CD4-positive, alpha-beta T cell treated with Interferon alpha-2 for 1 hour (primary cell): Measurements from ENCODE around the gene TMEM235.
A peak's percentile ranks its signal among the peaks of the same experiment; 100 is the strongest.
"Not testable (repeated sequence)": the region's sequence is repeated elsewhere in the genome, so short reads cannot be mapped to it uniquely, and the experiment has no call there.

Source experiments
- DNase-seq, 2 donors: peaks; one replicate each; pipeline ENCODE4 v3.0.0-alpha.2; 2020 to 2022

TMEM235 gene

DNA sequence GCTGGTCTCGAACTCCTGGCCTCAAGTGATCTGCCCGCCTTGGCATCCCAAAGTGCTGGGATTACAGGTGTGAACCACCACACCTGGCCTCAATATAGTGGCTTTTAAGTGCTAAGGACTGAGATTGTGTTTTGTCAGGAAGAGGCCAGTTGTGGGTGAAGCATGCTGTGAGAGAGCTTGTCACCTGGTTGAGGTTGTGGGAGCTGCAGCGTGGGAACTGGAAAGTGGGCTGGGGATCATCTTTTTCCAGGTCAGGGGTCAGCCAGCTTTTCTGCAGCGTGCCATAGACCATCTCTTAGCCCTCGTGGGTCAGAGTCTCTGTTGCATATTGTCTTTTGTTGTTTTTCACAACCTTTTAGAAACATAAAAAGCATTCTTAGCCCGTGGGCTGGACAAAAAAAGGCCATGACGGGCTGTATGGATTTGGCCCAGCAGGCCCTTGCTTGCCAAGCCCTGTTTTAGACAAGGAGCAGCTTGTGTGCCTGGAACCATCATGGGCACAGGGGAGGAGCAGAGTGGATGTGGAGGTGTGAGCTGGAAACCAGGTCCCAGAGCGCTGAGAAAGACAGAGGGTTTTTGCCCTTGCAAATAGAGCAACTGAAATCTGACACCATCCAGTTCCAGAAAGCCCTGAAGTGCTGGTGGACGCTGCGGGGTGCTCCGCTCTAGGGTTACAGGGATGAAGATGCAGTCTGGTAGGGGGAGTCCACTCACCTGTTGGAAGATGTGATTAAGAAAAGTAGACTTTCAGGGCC lies 11.9 kb upstream of the TMEM235 start:
- no peak for DNase-seq

DNA sequence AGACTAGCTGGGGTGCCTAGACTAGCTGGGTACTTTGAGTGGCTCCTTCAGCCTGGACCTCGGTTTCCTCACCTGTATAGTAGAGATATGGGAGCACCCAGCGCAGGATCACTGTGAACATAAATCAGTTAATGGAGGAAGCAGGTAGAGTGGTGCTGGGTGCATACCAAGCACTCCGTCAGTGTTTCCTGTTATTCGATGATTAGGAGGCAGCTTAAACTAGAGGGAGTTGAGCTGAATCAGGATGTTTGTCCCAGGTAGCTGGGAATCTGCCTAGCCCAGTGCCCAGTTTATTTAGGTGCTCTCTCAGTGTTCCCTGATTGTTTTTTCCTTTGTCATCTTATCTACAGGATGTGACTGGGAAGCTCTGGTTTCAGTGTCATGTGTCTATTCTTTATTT lies 8.4 kb upstream of the TMEM235 start:
- DNase-seq, result no peak

DNA sequence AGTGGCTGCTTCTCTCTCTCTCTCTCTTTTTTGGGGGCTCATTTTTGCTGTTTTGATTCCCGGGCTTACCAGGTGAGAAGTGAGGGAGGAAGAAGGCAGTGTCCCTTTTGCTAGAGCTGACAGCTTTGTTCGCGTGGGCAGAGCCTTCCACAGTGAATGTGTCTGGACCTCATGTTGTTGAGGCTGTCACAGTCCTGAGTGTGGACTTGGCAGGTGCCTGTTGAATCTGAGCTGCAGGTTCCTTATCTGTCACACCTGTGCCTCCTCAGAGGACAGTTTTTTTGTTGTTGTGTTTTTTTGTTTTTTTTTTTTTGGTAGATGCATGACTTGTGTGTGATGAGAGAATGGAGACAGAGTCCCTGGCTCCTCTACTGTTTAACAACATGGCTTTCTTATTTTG lies 7.7 kb upstream of the TMEM235 start:
- DNase-seq, result no peak

- DNase-seq, result no peak
These were observed 7.0 kb upstream of the TMEM235 start for GRCh38 chr17:78224231-78225087.

- DNase-seq, result no peak
These were observed 6.2 kb upstream of the TMEM235 start for GRCh38 chr17:78225088-78225865.

- no peak for DNase-seq
These were observed 5.2 kb upstream of the TMEM235 start for GRCh38 chr17:78226055-78226758.

DNA sequence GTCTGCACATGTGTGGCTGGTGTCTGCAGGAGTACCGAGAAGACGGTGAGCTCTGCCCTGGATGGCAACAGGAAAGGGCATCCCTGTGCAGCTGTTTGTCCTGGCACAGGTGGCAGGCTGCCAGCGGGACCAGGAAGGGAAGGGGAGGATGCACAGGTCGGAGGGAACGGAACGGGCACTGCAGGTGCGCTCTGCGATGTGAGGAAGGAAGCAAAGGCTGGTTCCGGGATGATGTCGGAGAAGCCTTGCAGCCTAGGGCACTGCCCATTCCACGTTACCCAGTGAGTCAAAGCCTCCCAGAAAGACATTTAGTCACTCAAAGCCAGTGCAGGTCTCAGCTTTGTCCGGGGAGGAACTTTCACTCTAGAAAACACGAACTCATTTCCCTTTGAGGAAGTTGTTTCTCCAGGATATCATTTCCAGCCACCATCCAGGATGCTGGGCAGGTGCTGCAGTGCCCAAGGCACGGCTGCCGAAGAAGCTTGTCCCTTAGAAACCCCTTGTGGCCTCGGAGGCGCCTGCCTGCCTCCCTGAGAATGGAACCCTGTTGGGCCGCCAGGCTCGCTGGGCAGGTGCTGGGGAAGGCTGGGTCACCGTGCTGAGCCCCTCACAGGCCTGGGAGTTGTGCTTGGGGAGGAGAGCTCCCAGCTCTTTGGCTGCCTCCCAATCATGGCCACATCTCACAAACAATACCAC lies 4.5 kb upstream of the TMEM235 start:
- DNase-seq, result peak in 1 of 2 donors; percentile 17

GRCh38 chr17:78227455-78227916 lies 3.9 kb upstream of the TMEM235 start:
- peak in 1 of 2 donors; percentile 38 for DNase-seq

GRCh38 chr17:78228176-78228575 lies 3.3 kb upstream of the TMEM235 start:
- no peak for DNase-seq

GRCh38 chr17:78230252-78230962 lies 1.0 kb upstream of the TMEM235 start:
- no peak for DNase-seq

- peak in 1 of 2 donors; percentile 14 for DNase-seq
These were observed 794 bp downstream of the TMEM235 start for GRCh38 chr17:78231991-78232858.

DNA sequence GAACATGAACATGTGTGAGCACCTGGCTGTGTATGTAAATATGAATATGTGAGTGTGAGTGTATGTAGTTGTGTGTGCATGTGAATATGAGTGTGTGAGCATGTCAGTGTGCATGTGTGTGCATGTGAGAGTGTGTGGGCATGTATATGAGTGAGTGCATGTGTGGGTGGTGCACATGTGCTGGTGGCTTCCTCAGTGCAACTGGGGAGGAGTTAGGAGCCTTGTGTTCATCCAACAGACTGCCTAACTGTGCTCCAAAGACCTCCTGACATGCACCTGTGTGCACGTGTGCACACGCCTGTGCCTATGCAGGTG lies 1.4 kb downstream of the TMEM235 start:
- no peak for DNase-seq

- no peak for DNase-seq
These were observed 2.2 kb downstream of the TMEM235 start for GRCh38 chr17:78233678-78234077.

DNA sequence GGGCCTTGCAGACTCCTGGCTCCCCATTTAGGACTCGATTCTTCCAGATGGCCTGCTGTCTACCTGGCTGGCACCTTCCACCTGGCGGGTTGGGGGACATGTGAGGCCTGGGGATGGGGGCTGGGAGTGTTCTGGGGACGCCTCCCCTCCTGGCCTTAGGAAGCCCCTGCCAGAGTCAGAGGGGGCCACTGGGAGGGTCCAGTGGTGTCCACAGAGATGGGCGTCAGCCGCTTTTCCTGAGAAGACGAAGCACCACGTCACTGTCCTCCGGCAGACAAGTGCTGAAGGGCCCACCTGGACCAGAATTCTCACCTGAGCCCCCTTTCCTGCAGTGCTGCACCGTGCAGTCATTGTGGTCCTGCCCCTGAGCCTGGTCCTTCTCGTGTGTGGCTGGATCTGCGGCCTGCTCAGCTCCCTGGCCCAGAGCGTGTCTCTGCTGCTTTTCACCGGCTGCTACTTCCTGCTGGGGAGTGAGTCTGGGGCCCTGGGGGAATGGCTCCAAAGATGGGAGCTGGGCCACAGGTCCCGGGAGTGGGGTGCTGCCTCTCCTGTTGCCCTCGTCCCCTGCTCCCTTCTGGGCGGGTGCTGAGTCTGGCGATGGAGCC lies 2.9 kb downstream of the TMEM235 start:
- no peak for DNase-seq

- not testable (repeated sequence) for DNase-seq
These were observed 3.6 kb downstream of the TMEM235 start for GRCh38 chr17:78235022-78235421.

DNA sequence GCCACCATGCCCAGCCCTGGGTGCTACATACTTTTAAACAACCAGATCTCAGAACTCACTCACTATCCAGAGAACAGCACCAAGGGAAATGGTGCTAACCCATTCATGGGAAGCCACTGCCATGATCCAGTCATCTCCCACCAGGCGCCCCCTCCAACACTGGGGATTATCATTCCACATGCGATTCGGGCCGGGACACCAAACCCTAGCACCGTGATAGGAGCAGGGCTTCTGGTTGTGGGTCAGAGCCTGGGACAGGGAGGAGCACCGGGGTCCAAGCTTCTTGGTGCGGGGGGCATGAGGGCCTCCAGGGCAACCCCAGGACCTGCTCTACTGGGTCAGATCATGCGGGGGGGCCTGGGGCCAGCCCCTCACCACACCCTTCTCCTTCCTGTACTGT lies 4.5 kb downstream of the TMEM235 start:
- no peak for DNase-seq

DNA sequence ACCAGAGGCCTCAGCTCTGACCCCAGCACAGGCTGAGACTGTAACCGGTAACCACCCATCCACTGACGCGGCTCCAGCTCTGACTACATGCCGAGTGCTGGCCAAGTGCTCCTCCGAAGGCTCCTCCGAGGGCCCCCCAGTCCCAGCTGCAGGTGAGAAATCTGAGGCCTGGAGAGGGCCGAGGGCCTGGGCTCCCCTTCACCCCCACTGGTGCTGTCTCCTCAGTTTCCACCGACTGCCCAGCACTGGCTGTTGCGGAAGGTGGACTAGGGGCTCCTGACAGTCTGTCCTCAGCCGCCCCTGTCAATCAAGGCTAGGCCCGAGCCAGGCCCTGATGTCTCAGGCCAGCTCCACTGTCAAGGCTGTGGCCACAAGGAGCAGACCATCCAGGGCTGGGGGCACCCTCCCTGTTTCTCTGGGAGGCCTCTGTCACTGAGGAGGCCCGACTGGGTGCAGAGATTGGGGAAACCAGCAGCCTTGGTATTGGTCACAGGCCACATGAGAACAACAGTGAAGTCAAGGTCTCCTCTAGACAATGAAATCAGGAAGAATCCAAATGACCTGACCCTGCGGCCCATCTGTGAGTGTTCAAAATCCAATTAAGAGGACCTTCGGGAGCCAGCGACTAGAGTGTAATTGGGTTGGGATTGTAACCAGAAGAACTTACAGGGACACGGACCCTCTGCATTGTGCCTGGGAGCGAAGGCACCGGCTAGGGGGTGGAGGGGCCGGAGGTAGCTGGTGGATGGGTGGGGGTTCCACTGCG lies 5.1 kb downstream of the TMEM235 start:
- DNase-seq, result no peak

DNA sequence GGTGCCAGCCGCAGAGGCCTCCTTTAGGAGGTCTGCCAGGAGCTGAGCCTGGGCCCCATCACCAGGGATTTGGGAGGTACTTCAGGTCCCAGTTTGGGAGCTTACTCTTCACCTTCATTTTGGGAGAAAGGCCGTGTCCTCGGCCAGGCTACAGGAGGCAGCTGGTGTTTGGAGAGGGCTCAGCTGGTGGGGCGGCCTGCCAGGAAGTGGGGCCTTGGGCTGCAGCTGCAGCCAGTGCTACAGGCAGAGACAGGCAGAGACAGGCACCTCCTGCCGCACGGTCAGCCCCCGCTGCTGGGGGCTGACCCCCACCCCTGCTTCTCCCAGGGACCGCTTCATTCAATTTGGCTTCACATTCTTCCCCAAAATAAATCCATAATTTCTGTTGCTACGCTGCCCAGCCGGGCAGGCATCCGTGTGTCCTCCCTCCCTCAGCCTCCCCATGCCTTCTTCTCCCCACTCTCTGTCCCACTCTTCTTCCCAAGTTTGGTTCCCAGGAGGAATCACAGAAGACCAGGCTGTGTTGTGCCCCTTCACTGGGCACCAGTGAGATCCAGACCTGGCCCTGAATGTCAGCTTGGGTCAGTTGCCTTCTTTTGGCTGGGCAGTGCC lies 6.1 kb downstream of the TMEM235 start:
- no peak for DNase-seq
